ENCODE data around the gene BRK1.
"Not testable (repeated sequence)": the region's sequence is repeated elsewhere in the genome, so short reads cannot be mapped to it uniquely, and the experiment has no call there.

BRK1 gene

GRCh38 chr3:10119376-10119775 is 3.9 kb downstream of the BRK1 start:
- no peak for TF ChIP-seq POLR2A (IDR thresholded peaks at IDR 0.05; ENCODE audit: low read depth, low read length)
- FAIRE-seq: no peak
- no peak for DNase-seq (ENCODE audit: insufficient read length, low spot score)

DNA sequence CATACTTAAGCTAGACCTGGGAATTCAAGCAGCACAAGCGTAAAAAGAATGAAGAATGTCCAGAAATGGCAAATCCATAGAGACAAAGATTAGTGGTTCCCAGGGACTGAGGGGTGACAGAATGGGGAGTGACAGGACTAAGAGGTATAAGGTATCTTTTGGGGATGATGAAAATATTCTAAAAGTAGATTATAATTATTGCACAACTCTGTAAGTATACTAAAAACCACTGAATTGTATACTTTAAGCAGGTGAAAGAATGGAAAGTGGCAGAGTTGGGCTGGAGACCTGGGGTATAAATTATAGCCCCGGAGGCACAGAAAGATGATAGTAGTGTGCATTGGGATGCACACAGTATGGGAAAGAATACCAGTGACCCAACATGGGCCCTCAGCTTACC is 5.6 kb downstream of the BRK1 start:
- no peak for FAIRE-seq
- DNase-seq (ENCODE audit: insufficient read length, low spot score): no peak
- no peak for TF ChIP-seq POLR2A (IDR thresholded peaks at IDR 0.05; ENCODE audit: low read depth, low read length)

GRCh38 chr3:10122724-10123123 is 7.2 kb downstream of the BRK1 start:
- no peak for DNase-seq (ENCODE audit: insufficient read length, low spot score)
- TF ChIP-seq POLR2A (IDR thresholded peaks at IDR 0.05; ENCODE audit: low read depth, low read length): no peak
- FAIRE-seq: no peak

GRCh38 chr3:10135872-10136271 is 20.4 kb downstream of the BRK1 start:
- FAIRE-seq; DNase-seq (ENCODE audit: insufficient read length, low spot score): not testable (repeated sequence)

- no peak for TF ChIP-seq POLR2A (IDR thresholded peaks at IDR 0.05; ENCODE audit: low read depth, low read length)
- no peak for FAIRE-seq
- DNase-seq (ENCODE audit: insufficient read length, low spot score): no peak
Measured at GRCh38 chr3:10136426-10137005, 21.0 kb downstream of the BRK1 start.

- TF ChIP-seq POLR2A (IDR thresholded peaks at IDR 0.05; ENCODE audit: low read depth, low read length): no peak
- no peak for FAIRE-seq
- DNase-seq (ENCODE audit: insufficient read length, low spot score): no peak
Measured at GRCh38 chr3:10137178-10137577, 21.7 kb downstream of the BRK1 start.

DNA sequence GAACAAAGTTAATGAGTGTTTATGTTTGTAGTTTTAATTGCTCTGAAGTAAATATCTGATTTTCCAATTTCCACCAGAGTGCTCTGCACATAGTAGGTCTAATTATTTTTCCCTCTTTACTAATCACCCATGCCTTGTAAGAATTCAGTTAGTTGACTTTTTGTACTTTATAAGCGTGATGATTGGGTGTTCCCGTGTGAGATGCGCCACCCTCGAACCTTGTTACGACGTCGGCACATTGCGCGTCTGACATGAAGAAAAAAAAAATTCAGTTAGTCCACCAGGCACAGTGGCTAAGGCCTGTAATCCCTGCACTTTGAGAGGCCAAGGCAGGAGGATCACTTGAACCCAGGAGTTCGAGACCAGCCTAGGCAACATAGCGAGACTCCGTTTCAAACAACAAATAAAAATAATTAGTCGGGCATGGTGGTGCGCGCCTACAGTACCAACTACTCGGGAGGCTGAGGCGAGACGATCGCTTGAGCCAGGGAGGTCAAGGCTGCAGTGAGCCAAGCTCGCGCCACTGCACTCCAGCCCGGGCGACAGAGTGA is 25.6 kb downstream of the BRK1 start:
- DNase-seq (ENCODE audit: insufficient read length, low spot score): no peak
- FAIRE-seq: no peak
- no peak for TF ChIP-seq POLR2A (IDR thresholded peaks at IDR 0.05; ENCODE audit: low read depth, low read length)

DNA sequence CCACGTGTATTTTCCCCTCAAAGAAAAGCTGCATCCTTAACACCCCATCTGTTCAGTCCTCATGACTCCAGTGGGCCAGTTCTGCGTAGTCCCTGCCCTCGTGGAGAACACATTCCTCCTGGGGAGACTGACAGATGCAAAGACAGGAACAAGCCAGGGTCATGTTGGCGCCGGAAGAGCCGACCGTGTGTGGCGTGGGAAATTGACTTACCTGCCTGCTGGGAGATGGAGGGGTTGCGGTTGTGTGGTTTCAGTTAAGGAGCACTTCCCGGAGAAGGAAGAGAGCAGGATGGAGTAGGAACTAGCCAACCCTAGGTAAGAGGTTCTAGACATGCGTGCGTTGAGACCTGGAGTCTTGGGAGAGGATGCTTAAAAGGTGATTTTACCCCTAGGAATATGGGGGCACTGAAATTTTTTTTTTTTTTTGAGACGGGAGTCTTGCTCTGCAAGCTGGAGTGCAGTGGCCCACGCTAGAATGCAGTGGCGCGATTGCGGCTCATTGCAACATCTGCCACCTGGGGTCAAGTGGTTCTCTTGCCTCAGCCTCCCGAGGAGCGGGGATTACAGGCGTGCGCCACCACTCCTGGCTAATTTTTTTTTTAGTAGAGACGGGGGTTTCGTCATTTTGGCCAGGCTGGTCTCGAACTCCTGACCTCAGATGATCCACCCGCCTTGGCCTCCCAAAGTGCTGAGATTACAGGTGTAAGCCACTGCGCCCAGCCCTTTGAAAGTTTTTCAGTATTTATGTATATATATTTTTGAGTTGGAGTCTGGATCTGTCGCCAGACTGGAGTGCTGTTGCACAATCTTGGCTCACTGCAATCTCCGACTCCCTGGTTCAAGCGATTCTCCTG is 27.5 kb downstream of the BRK1 start:
- DNase-seq (ENCODE audit: insufficient read length, low spot score): no peak
- TF ChIP-seq POLR2A (IDR thresholded peaks at IDR 0.05; ENCODE audit: low read depth, low read length): no peak
- FAIRE-seq: no peak

DNA sequence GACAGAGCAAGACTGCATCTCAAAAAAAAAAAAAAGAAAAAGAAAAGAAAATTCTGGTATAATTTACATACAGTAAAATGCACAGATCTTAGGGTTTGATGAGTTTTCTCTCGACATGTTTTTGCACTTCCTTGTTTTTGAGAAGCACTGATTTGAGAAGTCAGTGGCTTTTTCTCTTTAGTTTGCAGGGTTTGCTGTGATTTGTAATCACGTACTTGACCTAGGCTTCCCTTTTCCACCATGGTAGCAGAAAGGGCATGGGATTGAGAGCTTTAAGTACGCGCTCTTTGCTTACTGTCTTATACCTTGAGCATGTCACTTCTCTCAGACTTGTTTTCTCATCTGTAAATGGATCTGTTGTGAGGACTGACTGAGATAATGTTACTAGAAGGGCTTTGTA is 30.2 kb downstream of the BRK1 start:
- DNase-seq (ENCODE audit: insufficient read length, low spot score): no peak
- no peak for FAIRE-seq
- no peak for TF ChIP-seq POLR2A (IDR thresholded peaks at IDR 0.05; ENCODE audit: low read depth, low read length)

GRCh38 chr3:10149226-10149625 is 33.8 kb downstream of the BRK1 start:
- FAIRE-seq (no peak), DNase-seq (ENCODE audit: insufficient read length, low spot score) (no peak)
- TF ChIP-seq POLR2A (IDR thresholded peaks at IDR 0.05; ENCODE audit: low read depth, low read length): no peak

DNA sequence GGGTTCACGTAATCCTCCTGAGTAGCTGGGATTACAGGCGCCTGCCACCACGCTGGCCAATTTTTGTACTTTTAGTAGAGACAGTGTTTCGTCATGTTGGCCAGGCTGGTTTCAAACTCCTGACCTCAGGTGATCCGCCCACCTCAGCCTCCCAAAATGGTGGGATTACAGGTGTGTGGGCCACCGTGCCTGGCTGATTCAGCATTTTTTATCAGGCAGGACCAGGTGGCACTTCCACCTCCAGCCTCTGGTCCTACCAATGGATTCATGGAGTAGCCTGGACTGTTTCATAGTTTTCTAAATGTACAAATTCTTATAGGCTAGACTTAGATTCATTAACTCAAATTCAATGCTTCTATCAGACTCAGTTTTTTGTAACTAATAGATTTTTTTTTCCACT is 35.5 kb downstream of the BRK1 start:
- no peak for TF ChIP-seq POLR2A (IDR thresholded peaks at IDR 0.05; ENCODE audit: low read depth, low read length)
- FAIRE-seq (no peak), DNase-seq (ENCODE audit: insufficient read length, low spot score) (no peak)

DNA sequence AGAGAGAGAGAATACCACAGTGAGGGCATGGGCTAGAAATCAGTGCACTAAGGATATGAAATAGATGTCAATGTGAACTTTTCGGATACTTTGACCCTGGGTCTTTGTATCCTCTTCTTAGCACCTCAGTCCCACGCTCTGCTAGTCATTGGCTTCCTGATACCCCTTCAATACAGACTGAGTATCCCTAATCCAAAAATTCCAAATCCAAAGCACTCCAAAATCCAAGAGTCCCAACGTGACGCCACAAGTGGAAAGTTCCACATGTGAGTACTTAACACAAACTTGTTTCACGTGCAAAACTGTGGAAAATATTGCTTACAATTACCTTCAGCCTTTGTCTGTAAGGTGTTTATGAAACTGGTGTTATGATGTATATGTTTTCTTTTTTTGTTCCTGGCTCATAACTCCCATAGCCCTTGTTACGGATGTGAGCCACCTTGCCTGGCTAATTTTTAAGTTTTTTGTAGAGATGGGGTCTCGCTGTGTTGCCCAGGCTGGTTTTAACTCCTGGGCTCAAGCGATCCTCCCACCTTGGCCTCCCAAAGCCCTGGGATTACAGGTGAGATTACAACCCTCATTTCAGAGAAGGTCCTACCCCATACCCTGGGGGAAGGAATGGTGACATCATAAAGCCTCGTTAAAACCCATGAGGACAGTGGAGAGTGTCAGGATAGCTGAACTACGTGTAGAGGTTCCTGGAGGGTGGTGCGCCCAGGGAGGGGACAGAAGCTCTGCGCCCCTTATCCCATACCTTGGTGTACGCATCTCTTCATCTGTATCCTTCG is 39.1 kb downstream of the BRK1 start:
- TF ChIP-seq POLR2A (IDR thresholded peaks at IDR 0.05; ENCODE audit: low read depth, low read length): no peak
- no peak for FAIRE-seq
- DNase-seq (ENCODE audit: insufficient read length, low spot score): no peak

DNA sequence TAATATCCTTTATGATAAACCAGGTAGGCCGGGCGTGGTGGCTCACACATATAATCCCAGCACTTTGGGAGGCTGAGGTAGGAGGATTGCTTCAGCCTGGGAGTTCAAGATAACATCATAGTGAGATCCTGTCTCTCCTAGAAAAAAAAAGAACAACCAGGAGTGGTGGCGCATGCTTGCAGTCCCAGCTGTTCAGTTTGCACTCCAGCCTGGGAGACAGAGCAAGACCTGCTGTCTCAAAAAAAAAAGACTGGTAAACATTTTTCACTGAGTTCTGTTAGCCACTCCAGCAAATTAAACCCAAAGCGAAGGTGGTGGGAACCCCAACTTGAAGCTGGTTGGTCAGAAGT is 39.6 kb downstream of the BRK1 start:
- FAIRE-seq (no peak), DNase-seq (ENCODE audit: insufficient read length, low spot score) (no peak)
- no peak for TF ChIP-seq POLR2A (IDR thresholded peaks at IDR 0.05; ENCODE audit: low read depth, low read length)

DNA sequence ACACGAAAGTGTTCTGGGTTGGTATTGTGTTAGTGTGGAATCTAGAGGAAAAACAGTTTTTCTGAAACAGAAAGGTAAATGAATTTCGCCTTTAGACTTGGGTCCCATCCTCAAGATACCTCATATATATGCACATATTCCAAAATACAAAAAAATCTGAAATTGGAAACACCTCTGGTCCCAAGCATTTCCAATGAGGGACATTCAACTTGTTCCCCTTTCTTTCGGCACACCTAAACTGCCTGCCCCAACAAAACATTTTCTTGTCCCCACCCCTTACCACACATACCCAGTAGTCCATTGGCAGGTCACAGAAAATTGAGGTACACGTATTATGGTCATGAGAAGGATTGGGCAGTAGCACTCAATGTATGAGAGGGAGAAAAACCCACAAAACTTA is 40.2 kb downstream of the BRK1 start:
- no peak for TF ChIP-seq POLR2A (IDR thresholded peaks at IDR 0.05; ENCODE audit: low read depth, low read length)
- no peak for FAIRE-seq

More for the DNA sequence above, 40.2 kb downstream of the BRK1 start:
- no peak for DNase-seq (ENCODE audit: insufficient read length, low spot score)
